HG02759 (cell line): ENCODE measurements around the gene MACO1.

Experiments used
- ATAC-seq: cut with Tn5 transposase; IDR thresholded peaks from one replicate; pipeline ENCODE4 v1.9.1; 2021; ENCODE audit warnings: mild to moderate bottlenecking, moderate library complexity; ENCODE audit not compliant: unreplicated experiment

The MACO1 gene

DNA sequence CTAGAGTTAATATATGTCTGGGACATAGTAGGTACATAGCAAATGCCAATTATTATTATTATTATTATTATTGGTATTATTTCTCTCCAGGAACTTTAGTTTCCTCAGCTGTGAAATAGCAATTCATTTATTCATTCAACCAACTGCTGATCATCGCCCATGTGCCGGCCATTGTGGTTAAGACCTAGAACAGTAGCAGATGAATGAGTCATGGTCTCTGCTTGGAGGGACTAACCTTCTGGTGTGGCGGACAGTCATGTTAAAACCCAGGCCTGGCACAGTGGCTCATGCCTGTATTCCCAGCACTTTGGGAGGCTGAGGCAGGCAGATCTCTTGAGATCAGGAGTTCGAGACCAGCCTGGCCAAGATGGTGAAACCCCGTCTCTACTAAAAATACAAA is 88.9 kb downstream of the MACO1 start:
- no peak for ATAC-seq

DNA sequence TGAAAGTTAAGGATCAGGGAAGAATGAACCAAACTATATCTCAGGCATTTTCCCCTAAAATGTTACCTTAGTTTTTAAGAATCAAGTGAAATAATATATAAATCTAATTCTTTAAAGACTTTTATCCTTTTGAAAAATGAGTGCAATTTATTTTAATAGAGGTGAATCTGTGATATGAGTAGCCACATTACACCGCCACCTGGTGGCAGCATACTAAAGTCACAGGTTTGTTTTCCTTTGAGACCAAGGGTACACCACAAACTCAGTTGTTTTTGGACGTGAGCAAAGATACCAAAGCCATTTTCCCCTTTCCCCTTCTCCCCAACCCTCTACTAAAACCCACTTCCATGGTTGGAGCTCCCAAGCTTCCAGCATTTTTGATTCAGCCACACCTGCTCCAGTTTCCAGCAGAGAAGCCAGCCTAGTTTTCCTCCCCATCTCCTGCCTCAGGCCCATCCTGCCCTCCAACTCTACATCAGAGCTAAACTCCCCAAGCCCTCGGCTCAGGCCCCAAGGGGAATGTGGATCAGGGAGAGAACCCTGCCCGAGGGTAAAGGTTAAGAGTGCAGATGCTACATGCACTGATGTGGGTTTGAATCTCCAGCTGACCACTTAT is 89.9 kb downstream of the MACO1 start:
- no peak for ATAC-seq

DNA sequence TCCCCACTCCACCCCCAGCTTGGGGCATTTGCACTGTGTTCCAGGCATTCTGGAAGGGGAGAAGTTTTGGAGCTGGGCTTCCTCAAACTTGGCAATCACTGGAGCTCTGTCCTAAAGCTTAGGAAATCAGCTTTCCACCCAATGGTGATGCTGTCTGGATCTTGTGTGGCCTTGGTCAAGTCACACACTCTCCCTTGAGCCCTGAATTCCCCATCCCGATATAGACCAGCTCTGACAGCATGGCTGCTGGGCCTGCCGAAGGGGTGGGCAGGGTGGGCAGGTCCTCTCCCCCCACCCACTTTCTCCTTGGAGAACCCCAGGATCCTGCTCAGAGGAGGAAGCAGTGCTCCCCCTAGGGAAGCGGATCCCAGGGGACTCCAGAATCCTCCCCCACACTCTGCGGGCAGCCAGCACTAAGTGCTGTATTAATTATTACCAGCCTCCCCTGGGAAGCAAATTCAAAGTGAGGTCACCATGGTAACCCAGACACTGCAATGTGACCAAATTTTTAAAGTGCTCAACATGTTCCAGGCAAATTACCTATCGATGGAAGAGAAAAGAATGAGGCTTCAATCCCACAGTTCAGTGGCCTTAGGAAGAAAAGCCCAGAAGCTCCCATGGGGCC is 91.4 kb downstream of the MACO1 start:
- no peak for ATAC-seq

DNA sequence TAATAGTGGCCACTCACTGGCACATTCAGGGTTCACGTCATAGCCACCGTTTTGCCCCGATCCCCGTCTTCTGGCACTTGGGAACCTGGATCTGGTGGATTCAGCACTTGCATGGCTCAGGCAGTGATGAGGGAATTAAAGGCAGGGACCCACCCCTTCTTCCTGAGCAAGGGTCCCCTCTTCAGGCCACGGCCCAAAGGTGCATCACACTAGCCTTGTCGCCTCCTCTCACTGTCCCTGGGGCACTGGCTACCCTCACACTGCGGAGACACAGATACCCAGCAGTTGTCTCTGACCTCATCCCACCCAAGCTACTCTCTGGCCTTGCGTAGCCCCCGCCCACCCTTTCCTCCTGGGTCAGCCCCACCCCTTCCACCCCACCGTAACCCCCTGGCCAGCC is 92.8 kb downstream of the MACO1 start:
- ATAC-seq: no peak

DNA sequence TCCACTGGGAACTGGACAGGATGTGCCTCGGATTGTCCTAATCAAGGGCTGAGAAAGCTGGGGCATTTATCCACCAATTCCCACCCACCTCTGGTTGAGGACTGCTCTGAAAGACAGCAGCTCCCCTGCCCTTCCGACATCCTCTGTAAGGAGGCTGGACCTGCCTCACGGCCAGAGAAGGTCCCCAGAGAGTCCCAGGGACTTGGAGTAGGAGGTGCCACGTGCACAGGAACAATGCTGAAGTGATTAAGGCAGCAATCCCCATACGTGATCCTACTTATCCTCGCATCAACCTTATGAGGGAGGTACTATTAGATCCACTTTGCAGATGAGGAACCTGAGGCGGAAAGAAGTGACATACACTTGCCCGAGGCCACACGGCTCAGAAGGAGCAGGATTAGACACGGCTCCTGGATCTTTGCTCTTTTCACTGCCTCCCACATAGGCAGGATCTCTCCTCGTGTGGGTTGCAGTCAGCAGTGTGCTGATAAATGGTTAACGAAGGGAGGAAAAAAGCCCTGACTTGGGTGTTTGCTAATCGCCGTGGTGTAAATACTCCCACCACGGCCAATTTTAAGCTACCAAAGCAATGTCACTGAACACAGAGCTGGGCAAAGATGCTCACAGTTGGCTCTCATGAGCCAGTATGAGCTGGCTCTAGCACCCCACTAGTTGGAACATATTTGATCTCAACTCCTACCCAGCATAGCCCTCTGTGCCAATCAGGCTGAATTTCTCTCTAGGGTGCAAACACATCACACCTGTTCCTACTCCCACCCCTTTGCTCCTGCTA is 94.1 kb downstream of the MACO1 start:
- ATAC-seq: no peak

DNA sequence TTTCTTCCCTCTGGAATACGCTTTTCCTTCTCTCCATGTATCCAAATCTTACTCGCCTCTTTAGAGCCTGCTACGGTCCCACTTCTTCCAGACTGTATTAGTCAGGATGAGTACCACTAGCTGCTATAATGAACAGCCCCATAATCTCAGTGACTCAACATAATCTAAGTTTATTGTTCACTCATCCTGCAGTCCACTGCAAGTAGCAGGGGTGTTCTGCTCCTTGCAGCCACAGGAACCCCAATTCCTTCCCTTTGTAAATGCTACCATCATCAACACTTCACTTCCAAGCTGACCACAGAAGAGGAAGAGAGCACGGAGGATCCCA is 94.6 kb downstream of the MACO1 start:
- no peak for ATAC-seq

DNA sequence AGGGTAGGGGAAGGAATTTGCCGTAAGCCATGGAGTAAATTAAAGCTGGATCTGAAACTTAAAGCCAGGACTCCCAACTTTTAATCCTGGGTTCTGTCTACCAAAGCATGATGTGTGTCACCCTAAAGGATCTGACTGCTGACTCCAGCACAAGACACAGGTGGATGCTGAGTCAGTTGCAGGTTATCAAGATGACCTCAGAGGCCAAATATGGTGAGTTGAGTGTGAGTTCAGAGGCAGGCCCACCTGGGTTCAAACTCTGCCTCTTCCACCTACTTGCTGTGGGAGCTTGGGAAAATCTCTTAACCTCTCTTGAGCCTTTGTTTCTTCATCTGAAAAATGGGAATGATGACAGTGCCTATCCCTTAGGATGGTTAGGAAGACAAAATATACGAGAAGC is 96.1 kb downstream of the MACO1 start:
- ATAC-seq: no peak

DNA sequence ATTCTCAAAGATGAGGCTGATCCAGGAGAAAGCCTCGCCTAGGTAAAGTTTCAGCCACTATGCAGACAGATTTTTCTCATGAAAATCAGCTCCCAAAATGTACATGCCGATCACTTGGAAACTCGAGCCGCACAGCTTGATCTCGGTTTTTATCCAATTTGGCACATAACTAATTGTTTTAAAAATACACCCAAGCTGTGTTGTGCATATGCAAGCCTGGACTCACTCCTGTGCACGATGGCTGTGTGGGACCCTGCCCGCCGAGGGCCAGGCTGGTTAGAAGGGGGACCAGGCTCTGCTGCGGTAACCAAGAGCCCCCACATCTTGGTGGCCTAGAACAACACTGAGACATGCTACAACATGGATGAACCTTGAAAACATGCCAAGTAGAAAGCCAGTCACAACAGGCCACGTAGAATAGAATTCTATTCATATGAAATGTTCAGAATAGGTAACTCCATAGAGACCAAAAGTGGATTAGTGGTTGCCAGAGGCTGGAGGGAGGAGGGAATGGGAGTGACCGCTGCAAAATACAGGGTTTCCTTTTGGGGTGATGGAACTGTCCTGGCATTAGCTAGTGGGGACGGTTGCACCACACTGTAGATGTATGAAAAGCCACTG is 96.6 kb downstream of the MACO1 start:
- no peak for ATAC-seq

DNA sequence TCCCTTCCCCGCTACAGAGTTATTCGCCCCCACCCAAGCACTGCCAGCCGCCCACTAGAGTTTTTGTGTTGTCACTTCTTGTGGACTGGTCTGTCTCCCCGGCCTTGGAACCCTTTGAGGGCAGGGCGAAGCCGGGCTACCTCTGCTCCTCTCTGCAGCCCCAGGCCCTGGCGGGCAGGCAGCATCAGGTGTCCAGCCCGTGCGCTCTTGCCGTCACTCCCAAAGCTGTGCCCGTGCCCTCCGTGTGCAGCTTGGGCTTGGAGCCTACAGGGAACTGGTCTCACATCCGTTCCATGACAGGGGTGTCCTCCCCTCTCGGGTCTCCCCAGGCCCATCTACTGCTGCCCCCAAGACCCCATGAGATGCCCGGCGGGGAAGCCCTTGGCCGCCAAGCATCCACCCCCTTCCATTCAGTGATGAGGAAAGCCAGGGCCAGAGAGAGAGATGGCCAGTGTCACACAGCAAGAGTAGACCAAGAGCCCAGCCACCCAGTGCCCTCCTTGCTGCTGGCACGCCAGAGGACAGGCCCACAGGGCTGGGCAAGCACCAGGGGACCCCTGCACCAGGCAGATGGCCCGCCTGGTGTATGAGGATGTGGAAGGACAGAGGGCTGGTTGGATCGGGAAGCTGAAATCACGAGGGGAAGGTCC is 97.4 kb downstream of the MACO1 start:
- no peak for ATAC-seq

DNA sequence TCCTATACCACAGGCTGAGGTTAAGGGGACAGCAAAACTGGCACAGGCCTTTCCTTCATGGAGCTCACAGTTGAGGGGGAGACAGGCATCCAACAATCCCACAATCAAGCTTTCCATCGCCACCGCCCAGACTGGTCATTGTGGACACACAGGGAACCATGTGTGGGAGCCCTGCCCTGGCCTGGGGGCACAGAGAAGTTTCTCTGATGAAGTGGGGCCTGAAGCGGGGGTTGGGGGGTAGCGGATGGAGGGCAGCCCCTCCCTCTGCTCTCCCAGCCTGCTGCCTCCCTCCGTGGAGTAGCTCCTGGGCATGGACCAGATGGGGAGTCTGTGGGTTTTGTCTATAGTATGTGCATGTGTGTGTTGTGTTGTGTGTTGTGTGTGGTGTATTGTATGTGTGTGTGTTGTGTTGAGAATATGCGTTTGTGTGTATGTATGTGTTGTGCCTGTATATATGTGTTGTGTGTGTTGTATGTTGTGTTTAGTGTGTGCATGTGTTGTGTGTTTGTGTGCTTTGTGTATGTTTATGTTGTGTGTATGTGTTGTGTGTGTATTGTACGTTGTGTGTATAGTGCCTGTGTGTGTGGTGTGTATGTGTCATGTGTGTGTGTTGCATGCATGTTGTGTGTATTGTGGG is 98.3 kb downstream of the MACO1 start:
- ATAC-seq: no peak

DNA sequence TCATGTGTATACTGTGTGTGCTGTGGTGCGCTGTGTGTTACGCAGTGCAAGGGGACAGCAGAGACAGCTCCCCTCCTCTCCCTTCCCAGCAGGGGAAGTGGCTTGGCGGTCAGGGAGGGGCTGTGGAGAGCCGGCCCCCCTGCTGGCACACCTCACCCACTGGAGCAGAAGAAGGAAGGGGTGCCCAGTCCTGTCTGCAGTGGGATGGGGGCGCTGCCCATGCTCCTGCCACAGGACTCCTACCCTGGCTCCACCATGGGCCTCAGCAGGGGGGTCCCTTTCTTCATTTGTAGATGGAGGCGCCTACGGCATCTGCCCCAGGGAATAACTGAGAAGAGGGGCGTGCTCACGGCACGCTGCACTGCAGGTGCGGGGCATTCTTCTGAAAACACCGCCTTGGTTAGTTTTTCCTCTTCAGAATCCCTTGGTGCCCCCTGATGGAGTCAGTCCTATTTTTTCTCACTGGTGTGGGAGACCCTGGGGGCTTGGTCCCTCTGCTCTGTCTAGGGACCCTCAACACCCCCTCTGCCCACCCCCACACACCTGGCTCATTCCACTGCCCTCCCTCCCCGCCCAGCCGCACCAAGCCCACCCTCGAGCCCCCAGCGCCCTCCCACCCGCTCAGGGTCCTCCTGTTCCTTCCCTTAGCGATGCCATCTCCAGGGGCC is 99.0 kb downstream of the MACO1 start:
- no peak for ATAC-seq

DNA sequence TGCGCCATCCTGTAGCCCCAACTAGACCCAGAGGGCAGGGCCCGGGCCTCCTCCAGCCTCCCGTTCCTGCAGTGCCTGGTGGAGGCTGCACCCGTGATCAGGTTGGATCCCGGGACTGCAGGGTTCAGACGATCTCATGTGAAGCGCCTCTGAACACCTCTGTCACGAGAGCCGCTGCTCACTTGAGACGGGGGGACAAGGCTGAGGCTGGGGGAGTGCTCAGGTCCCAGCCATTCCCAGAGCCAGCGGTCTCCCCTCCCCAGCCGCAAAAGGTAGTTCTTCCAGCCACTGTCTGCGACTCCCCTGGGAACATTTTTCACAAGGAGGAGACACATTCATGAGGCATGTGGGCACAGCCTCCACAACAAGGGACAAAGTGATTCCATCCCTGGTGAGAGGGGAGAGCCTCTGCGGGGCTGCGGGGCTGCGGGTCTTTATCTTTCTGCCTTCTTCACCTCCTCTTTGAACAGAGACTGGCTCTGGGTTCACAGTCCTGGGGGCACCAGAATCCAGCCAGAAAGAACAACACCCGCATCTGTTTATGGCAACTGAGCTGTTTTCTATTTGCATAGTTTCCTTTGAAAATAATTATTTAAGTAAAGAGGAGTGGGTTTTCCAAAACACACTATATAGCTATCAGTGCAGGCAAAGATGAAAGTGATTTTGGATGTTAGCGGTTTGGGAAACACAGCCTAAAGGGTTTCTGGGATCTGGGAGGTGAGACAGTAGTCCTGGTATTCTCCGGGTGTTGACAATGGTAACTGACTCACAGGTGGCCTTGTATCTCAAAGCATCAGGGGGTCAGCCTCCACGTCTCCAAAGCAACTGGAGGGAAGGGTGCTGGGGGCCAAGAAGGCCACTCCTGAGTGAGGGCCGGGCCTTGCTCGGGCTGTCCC is 99.7 kb downstream of the MACO1 start:
- ATAC-seq: no peak

DNA sequence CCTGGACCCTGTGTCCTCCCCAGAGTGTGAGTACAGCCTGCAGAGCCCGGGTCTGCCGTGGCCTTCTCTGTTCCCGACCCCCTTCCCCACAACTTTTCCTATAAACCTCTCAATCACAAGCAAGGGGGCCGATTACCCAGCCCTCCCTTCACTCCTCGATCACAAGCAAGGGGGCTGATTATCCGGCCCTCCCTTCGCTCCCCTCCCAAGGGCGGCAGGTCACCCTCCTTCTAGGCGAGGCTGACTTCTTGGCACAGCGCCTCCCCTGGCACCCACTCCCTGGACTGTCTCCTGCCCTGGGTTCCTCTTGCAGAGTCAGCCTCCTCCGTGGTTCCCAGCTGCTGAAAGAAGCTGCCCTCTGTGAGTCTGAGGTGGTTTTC is 100.4 kb downstream of the MACO1 start:
- no peak for ATAC-seq

DNA sequence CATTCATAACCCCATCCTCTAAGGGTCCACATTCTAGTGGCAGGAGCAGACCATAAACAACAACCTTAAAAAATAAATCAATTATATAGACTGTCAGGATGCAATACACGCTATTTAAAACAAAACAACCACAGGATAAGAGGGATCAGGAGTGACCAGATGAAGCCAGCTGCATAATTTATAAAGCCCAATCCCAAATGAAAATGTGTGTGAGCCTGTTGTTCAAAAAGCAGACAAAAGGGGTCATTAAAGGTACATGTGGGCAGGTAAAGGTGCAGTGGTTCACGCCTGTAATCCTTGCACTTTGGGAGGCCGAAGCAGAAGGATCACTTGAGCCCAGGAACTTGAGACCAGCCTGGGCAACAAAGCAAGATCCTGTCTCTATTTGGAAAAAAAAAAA is 102.3 kb downstream of the MACO1 start:
- ATAC-seq: no peak

DNA sequence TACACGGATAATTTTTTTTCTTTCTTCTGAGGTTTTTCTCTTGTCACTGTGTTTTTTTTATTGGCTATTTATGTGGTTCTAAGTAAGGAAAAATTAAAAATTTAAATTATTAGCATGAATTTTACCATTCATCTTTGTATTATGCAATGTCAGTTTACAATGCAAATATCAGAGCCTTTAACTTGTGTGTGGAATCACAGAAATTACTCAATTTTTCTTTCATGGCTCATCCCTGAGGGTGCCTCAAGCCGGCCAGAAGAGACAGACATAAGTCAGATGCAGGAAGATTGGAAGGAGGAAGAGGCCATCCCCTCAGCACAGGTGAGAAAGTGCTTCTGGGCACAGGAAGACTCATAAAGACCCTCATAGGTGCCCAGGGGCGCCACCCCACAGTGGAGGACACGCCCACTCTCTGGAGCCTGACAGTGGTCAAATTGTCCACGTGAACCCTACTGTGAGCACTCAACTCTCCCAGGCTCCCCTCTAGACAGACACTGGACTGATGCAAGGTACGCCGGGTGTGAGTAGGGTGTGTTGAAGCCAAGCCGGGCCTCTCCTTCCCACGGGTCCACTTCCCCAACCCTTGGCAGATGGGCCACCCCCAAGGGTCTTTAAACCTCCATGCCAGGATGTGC is 103.2 kb downstream of the MACO1 start:
- ATAC-seq: no peak

DNA sequence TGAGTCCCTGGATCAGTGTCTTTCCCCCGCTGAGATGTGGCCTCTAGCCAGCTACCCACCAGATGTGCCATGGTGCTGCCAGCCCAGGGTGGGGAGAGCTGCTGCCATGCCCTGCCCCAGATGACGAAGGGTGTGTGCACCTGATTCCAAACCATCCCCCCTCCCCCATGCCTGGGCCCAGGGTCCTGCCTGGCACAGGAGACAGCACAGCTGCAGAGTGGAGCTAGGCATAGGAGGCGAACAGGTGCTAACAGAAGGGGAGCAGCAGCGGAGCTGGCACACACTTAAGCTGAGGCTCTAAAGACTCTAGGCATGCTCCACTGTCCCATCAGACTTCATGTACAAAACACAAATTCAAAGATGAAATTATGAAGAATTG is 103.7 kb downstream of the MACO1 start:
- ATAC-seq: no peak

DNA sequence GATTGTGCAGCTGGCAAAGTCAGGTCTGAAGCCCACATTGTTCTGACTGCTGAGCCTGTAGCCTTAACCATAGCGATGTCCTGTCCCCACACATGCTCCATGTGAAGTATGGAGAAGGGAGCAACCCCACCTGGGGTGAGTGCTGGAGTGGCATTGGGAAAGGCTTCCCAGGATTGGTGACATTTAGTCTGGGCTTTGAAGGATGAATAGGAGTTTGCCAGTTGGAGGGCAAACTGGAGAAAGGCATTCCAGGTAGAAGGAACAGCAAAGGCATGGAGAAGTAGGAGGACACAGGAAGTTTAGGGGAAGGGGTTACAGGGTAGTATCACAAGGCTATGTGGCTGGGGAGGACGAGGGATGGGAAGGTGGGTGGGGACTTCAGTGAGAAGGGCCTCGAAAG is 105.4 kb downstream of the MACO1 start:
- no peak for ATAC-seq

DNA sequence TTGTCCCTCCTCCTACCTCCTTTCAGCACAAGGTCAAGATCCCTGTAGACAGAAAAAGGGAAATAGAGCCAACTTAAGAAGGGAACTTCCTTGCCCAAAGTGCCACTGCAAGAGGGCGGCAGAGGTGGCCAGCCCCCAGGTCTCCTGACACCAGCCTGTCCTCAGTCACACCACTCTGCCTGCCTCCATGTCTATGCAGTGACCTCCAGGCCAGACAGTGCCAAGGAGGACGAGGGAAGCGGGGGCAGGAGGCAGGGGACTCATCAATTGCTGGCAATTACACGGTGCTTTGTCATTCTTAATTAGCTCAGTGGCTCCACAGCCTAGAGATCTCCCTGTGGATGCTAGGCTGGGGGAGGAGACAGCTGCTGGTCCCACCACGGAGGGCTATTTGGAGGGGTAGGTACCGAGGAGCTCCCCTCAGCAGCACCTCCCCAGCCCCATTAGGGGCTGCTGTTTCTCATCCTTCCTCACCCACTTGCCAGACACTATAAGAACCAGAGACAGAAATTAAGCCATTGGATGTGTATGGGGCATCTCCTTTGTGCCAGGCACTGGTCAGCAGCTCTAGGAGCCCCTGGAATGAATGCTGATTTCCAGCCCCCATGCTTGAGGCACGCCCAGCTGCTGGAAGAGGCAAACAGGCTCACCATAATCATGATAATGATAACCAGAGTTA is 106.6 kb downstream of the MACO1 start:
- ATAC-seq: no peak
